GM12864 (cell line): ENCODE results near the gene COA8.
A peak's percentile ranks its signal among the peaks of the same experiment; 100 is the strongest.

Experiments
- DNase-seq: peaks from one replicate; pipeline ENCODE4 v3.0.0-alpha.2; 2011; ENCODE audit warnings: low read depth
- H3K4me3 ChIP-seq: 2 replicates; pipeline ENCODE4 v1.5.1; 2011; ENCODE audit warnings: mild to moderate bottlenecking, low read depth, low read length, control low read depth
- TF ChIP-seq, protein P1 (sequence below): IDR thresholded peaks from 2 replicates; pipeline ENCODE4 v1.5.1; 2011; ENCODE audit warnings: low read depth, mild to moderate bottlenecking, moderate library complexity, low read length, control low read depth, inconsistent platforms; ENCODE audit errors: missing control alignments

The COA8 gene

DNA sequence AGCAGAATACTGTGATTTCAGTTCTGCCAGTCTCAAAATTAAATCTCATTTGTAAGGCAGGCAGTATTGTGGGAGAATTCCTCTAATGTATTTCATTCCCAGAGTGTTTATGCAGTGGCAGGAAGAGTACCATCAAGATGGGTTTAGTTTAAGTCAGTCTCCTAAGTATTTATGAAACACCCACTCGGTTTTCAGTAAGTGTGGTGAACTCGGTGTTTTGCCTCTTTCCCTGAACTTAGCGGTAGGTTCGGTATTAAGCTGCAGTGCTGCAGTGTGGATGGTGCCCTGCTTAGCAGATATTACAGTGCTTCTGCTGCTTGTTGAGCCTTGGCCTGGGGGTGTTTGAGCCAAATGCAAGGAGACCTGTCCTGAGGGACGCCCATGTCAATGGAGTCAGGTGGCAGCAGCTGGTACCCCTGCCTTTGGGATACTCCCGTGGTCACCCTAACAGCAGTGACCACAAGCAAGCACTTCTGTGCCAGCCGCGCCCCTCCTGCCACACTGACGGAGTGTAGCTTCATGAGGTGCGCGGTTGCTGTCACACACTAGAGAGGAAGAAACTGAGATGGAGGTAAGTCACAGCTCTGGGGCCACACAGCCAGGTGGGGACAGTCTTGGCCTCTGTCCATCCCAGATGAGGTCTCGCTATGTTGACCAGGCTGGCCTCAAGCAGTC is 15.8 kb downstream of the COA8 start:
- no peak for DNase-seq
- TF ChIP-seq, protein P1, sequence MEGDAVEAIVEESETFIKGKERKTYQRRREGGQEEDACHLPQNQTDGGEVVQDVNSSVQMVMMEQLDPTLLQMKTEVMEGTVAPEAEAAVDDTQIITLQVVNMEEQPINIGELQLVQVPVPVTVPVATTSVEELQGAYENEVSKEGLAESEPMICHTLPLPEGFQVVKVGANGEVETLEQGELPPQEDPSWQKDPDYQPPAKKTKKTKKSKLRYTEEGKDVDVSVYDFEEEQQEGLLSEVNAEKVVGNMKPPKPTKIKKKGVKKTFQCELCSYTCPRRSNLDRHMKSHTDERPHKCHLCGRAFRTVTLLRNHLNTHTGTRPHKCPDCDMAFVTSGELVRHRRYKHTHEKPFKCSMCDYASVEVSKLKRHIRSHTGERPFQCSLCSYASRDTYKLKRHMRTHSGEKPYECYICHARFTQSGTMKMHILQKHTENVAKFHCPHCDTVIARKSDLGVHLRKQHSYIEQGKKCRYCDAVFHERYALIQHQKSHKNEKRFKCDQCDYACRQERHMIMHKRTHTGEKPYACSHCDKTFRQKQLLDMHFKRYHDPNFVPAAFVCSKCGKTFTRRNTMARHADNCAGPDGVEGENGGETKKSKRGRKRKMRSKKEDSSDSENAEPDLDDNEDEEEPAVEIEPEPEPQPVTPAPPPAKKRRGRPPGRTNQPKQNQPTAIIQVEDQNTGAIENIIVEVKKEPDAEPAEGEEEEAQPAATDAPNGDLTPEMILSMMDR = no peak
- H3K4me3 ChIP-seq = no peak overlapping the region

DNA sequence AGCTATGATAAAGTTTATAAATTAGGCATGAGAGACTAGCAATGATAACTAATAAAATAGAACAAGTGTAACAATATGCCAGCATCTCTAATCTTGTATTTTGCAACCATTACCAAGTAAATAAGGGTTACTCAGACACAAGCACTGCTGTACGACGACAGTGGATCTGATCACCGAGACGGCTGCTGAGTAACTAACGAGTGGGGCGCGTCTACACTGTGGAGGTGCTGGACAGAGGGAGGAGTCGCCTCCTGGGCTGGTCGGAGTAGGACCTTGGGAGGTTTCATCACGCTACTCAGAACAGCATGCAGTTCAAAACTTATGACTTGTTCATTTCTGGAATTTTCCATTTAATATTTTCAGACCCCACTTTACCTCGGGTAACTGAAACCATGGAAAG is 18.4 kb downstream of the COA8 start:
- no peak for DNase-seq
- TF ChIP-seq, protein P1 = no peak

GRCh38 chr14:103581954-103582703 is 19.4 kb downstream of the COA8 start:
- TF ChIP-seq, protein P1 = no peak
- no peak for DNase-seq
- H3K4me3 ChIP-seq = no peak overlapping the region

More for the DNA sequence above, 18.4 kb downstream of the COA8 start:
- H3K4me3 ChIP-seq = no peak overlapping the region

GRCh38 chr14:103584326-103584915 is 21.7 kb downstream of the COA8 start:
- TF ChIP-seq, protein P1 = no peak
- DNase-seq = no peak

GRCh38 chr14:103593577-103593976 is 30.8 kb downstream of the COA8 start:
- peak; percentile 51 for DNase-seq
- no peak overlapping the region for H3K4me3 ChIP-seq
- TF ChIP-seq, protein P1 = no peak

More at GRCh38 chr14:103584326-103584915, 21.7 kb downstream of the COA8 start:
- H3K4me3 ChIP-seq = no peak overlapping the region

GRCh38 chr14:103594265-103594664 is 31.5 kb downstream of the COA8 start:
- H3K4me3 ChIP-seq = no peak overlapping the region
- no peak for DNase-seq
- TF ChIP-seq, protein P1 = no peak
